ENCODE results near the gene MPHOSPH6. TPM values are rescaled to one million over a fixed set of nuclear protein-coding genes. Genes with fewer than 3 reads are reported as not detected.

MPHOSPH6 gene
- total RNA-seq, 1 donor from 2014 or later = 37.1 TPM

DNA sequence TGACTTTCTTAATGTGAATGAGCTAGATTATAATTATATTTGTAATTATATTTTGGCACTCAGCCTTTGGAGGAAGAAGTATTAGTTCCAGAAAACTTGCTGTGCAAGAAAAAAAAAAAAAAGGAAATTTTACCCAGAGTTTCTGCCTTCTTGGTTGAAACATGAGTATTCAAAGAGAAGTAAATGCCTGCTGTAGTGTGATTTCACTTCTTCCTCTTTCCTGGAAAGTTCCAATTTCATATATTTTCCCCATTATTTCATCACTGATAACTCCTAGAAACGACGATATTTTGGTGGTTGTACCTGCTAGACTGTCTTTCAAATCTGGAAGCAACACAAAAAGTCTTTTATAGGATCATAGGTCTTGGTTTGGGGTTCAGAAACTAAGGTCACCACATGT is 20.4 kb upstream of the MPHOSPH6 start:
- Histone ChIP-seq H3K36me3 (ENCODE audit: control insufficient read depth, insufficient read depth, low read length) (no peaks in the 10 kb centered on the region), H3K4me3 (ENCODE audit: low read depth, low read length) (no peak overlapping the region), H3K27me3 (ENCODE audit: control insufficient read depth, insufficient read depth, low read length) (no peaks in the 10 kb centered on the region)
- TF ChIP-seq, protein P1, sequence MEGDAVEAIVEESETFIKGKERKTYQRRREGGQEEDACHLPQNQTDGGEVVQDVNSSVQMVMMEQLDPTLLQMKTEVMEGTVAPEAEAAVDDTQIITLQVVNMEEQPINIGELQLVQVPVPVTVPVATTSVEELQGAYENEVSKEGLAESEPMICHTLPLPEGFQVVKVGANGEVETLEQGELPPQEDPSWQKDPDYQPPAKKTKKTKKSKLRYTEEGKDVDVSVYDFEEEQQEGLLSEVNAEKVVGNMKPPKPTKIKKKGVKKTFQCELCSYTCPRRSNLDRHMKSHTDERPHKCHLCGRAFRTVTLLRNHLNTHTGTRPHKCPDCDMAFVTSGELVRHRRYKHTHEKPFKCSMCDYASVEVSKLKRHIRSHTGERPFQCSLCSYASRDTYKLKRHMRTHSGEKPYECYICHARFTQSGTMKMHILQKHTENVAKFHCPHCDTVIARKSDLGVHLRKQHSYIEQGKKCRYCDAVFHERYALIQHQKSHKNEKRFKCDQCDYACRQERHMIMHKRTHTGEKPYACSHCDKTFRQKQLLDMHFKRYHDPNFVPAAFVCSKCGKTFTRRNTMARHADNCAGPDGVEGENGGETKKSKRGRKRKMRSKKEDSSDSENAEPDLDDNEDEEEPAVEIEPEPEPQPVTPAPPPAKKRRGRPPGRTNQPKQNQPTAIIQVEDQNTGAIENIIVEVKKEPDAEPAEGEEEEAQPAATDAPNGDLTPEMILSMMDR (IDR thresholded peaks at IDR 0.05; ENCODE audit: insufficient read depth, low read length, poor library complexity, severe bottlenecking) = no peak
- DNase-seq (ENCODE audit: low read depth) = no peak

DNA sequence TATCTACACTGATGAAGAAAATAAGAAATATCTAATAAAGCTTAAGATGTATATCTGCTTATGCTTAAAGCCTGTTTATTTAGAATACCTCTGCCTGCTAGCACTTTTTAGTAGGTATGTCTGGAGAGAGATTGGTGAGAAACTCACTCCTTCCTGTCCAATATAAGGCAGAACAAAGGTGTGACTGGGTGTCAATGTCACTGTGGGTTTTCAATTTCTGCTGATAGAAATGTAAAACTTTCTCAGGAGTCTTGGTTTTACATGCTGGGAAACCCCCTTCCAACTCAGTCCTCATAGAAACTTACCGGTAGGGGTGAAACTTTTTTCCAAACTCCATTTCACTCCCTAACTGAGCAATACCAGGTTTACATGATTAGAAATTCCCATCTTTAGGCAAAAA is 17.8 kb upstream of the MPHOSPH6 start:
- TF ChIP-seq, protein P1 (IDR thresholded peaks at IDR 0.05; ENCODE audit: insufficient read depth, low read length, poor library complexity, severe bottlenecking) = no peak
- Histone ChIP-seq H3K27me3 (ENCODE audit: control insufficient read depth, insufficient read depth, low read length) (no peaks in the 10 kb centered on the region), H3K36me3 (ENCODE audit: control insufficient read depth, insufficient read depth, low read length) (no peaks in the 10 kb centered on the region), H3K4me3 (ENCODE audit: low read depth, low read length) (no peak overlapping the region)
- DNase-seq (ENCODE audit: low read depth) = no peak

DNA sequence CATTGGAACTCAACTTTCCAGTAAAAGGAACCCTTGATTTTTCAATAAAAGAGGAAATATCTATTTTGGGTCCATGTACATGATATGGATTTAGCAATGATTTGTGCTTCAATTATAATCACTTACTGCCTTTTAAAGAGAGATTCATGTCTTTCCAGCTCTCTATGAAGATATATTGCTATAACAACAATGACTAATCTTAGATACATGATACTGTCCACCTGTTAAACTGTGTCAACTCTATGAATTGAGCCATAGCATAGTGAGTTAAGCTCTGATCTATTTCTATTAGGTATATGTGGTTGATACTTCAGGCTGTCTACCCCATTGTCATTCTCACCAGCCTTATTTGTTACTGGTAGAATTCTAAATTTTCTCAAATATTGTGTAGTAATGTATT is 15.0 kb upstream of the MPHOSPH6 start:
- Histone ChIP-seq H3K36me3 (ENCODE audit: control insufficient read depth, insufficient read depth, low read length) (no peaks in the 10 kb centered on the region), H3K27me3 (ENCODE audit: control insufficient read depth, insufficient read depth, low read length) (no peaks in the 10 kb centered on the region), H3K4me3 (ENCODE audit: low read depth, low read length) (no peak overlapping the region)
- DNase-seq (ENCODE audit: low read depth) = no peak
- TF ChIP-seq, protein P1 (IDR thresholded peaks at IDR 0.05; ENCODE audit: insufficient read depth, low read length, poor library complexity, severe bottlenecking) = no peak

DNA sequence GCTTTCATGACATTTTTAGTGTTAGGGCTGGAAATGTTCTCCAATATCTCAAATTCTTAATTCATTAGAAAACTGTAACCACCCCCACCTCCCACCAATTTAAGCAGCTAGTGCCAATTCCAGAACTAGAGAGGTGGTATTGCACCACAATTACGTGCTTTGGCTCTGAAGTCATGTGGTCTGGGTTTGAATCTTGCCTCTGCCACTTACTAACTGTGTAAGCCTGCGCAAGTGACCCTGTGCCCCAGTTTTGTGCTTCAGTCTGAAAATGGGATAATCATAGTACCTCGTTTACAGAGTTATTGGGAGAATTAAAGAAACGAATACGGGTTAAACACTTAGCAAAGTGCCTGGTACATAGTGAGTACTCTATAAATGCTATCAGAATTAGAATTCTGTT is 14.2 kb upstream of the MPHOSPH6 start:
- DNase-seq (ENCODE audit: low read depth) = no peak
- Histone ChIP-seq H3K27me3 (ENCODE audit: control insufficient read depth, insufficient read depth, low read length) (no peaks in the 10 kb centered on the region), H3K36me3 (ENCODE audit: control insufficient read depth, insufficient read depth, low read length) (no peaks in the 10 kb centered on the region), H3K4me3 (ENCODE audit: low read depth, low read length) (no peak overlapping the region)
- TF ChIP-seq, protein P1 (IDR thresholded peaks at IDR 0.05; ENCODE audit: insufficient read depth, low read length, poor library complexity, severe bottlenecking) = no peak

DNA sequence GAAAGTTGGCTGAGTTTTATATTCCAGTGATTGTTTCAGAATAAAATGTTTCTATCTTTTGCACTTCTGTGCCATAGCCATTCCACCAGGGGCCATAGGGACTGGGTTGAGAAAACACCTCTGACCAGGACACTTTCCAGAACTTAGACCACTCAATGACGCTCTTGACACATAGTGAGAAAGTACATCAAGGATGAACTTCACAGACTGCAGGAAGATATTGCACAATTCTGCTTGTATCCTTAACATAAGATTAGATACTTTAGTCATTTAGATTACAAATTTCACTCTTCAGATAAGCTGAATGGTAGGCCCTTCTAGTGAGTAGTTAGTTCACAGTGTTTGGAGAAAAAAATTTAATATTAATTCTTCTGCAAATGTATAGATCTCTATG is 13.0 kb upstream of the MPHOSPH6 start:
- TF ChIP-seq, protein P1 (IDR thresholded peaks at IDR 0.05; ENCODE audit: insufficient read depth, low read length, poor library complexity, severe bottlenecking) = no peak
- DNase-seq (ENCODE audit: low read depth) = no peak
- H3K27me3 ChIP-seq (ENCODE audit: control insufficient read depth, insufficient read depth, low read length) = no peaks in the 10 kb centered on the region
- no peaks in the 10 kb centered on the region for H3K36me3 ChIP-seq (ENCODE audit: control insufficient read depth, insufficient read depth, low read length)
- no peak overlapping the region for H3K4me3 ChIP-seq (ENCODE audit: low read depth, low read length)

DNA sequence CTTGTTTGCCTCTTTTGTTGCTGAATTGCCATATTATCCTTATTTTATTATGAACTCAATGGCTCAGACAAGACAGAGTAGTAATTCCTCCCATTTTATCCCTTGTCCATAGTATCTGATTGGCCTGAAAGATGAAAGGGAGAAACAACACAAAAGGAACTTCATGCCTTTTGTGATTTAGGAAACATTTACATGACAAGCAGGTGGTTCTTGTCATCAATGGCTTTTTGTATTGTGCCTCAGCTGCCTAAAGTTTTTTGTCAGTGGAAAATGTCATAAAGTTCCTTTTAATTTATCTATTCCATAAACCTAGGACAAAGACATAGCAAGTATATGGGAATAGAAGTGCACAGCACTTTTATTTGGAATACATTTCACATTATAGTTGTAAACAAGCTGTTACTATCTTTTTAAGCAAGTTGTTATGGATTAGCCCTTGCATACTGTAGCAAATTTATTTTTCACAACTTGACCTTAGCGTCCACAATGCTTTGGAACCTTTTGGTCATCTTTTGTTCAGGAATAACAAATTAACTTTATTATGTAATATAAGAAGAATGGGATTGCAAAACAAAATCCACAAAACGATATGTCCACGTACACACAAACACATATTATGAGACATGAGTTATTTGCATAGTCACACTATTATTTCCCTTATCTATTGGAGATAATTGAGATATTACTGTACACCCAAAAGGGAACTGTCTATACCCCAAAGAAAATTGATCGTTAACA is 12.4 kb upstream of the MPHOSPH6 start:
- no peak overlapping the region for H3K4me3 ChIP-seq (ENCODE audit: low read depth, low read length)
- TF ChIP-seq, protein P1 (IDR thresholded peaks at IDR 0.05; ENCODE audit: insufficient read depth, low read length, poor library complexity, severe bottlenecking) = no peak

More for the DNA sequence above, 12.4 kb upstream of the MPHOSPH6 start:
- Histone ChIP-seq H3K36me3 (ENCODE audit: control insufficient read depth, insufficient read depth, low read length) (no peaks in the 10 kb centered on the region), H3K27me3 (ENCODE audit: control insufficient read depth, insufficient read depth, low read length) (no peaks in the 10 kb centered on the region)
- DNase-seq (ENCODE audit: low read depth) = no peak

All from kidney epithelial cell (primary cell).